HEK293 (cell line): Measurements from ENCODE around the gene GPR39.

Source experiments
- CTCF ChIP-seq: fragments of 450-650 bp; formaldehyde crosslinking; IDR thresholded peaks from 2 replicates; pipeline ENCODE4 v1.5.1; 2016; ENCODE audit warnings: missing biosample characterization, missing genetic modification characterization
- KLF1 ChIP-seq: fragments of 450-650 bp; formaldehyde crosslinking; IDR thresholded peaks from 2 replicates; pipeline ENCODE4 v1.5.1; 2016; ENCODE audit warnings: missing biosample characterization, missing genetic modification characterization
- REST ChIP-seq: fragments of 450-650 bp; formaldehyde crosslinking; IDR thresholded peaks from 2 replicates; pipeline ENCODE4 v1.5.1; 2016; ENCODE audit warnings: missing biosample characterization, missing genetic modification characterization
- WT1 ChIP-seq: fragments of 450-650 bp; formaldehyde crosslinking; IDR thresholded peaks from 2 replicates; pipeline ENCODE4 v1.5.1; 2016; ENCODE audit warnings: missing biosample characterization, missing genetic modification characterization
- ZBTB7A ChIP-seq: fragments of 450-650 bp; formaldehyde crosslinking; IDR thresholded peaks from 2 replicates; pipeline ENCODE4 v1.5.1; 2016; ENCODE audit warnings: low read depth, missing biosample characterization, missing genetic modification characterization
- ZBTB8A ChIP-seq: fragments of 450-650 bp; formaldehyde crosslinking; IDR thresholded peaks from 2 replicates; pipeline ENCODE4 v1.5.1; 2016; ENCODE audit warnings: missing biosample characterization, missing genetic modification characterization
- ZNF239 ChIP-seq: fragments of 450-650 bp; formaldehyde crosslinking; IDR thresholded peaks from 2 replicates; pipeline ENCODE4 v1.5.1; 2016; ENCODE audit warnings: missing biosample characterization, missing genetic modification characterization
- ZNF274 ChIP-seq, 2 experiments: fragments of 200-500 bp in 1 of 2; fragments of 450-650 bp in 1 of 2; sonication (Bioruptor generic) in 1 of 2; formaldehyde crosslinking in 1 of 2; IDR thresholded peaks; 2 replicates each; pipeline versions ENCODE4 v1.5.1 to v1.6.1; 2014 to 2016; ENCODE audit warnings: borderline replicate concordance in 1 of 2, inconsistent platforms in 1 of 2, low read length in 1 of 2, missing biosample characterization in 1 of 2, missing genetic modification characterization in 1 of 2
- ZNF335 ChIP-seq: fragments of 450-650 bp; formaldehyde crosslinking; conservative IDR thresholded peaks from 2 replicates; pipeline ENCODE4 v1.5.1; 2016; ENCODE audit warnings: missing biosample characterization, missing genetic modification characterization
- ZNF561 ChIP-seq: fragments of 450-650 bp; IDR thresholded peaks from 2 replicates; pipeline ENCODE4 v1.5.1; 2018; ENCODE audit warnings: missing biosample characterization, missing genetic modification characterization, borderline replicate concordance
- ZNF792 ChIP-seq: fragments of 450-650 bp; formaldehyde crosslinking; IDR thresholded peaks from 2 replicates; pipeline ENCODE4 v1.5.1; 2016; ENCODE audit warnings: missing biosample characterization, missing genetic modification characterization
- TF ChIP-seq, protein P1 (sequence below): fragments of 450-650 bp; formaldehyde crosslinking; IDR thresholded peaks from 2 replicates; pipeline ENCODE4; 2016; ENCODE audit warnings: missing biosample characterization, missing genetic modification characterization

GRCh38 chr2:132645722-132646539 lies 229.3 kb downstream of the GPR39 start:
- TF ChIP-seq ZNF239 (tag by site-specific recombination), result no peak
- TF ChIP-seq ZNF274 (IDR thresholded peaks at IDR 0.05; ENCODE audit: low read length), result no peak
- no peak for TF ChIP-seq ZNF274 (tag by site-specific recombination; IDR thresholded peaks at IDR 0.05; ENCODE audit: borderline replicate concordance)
- no peak for TF ChIP-seq ZNF561
- no peak for TF ChIP-seq REST (tag by site-specific recombination)
- TF ChIP-seq ZBTB7A, result no peak
- TF ChIP-seq, protein P1, sequence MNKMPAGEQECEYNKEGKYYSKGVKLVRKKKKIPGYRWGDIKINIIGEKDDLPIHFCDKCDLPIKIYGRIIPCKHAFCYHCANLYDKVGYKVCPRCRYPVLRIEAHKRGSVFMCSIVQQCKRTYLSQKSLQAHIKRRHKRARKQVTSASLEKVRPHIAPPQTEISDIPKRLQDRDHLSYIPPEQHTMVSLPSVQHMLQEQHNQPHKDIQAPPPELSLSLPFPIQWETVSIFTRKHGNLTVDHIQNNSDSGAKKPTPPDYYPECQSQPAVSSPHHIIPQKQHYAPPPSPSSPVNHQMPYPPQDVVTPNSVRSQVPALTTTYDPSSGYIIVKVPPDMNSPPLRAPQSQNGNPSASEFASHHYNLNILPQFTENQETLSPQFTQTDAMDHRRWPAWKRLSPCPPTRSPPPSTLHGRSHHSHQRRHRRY (tag by site-specific recombination), result no peak
- no peak for TF ChIP-seq ZBTB8A
- TF ChIP-seq CTCF, result no peak
- no peak for TF ChIP-seq ZNF792 (tag by site-specific recombination)
- TF ChIP-seq WT1 (tag by site-specific recombination), result no peak
- no peak for TF ChIP-seq ZNF335 (tag by site-specific recombination)
- TF ChIP-seq KLF1 (tag by site-specific recombination), result no peak
